Brain microvascular endothelial cell (primary cell): ENCODE data around the gene TRIL.

Experiments used
- DNase-seq: peaks from one replicate; pipeline ENCODE4 v3.0.0-alpha.2; 2020
- H3K27ac ChIP-seq: fragments of 250-450 bp; sonication (Bioruptor Pico); 2 replicates; pipeline ENCODE4 v1.5.1; 2020; ENCODE audit warnings: mild to moderate bottlenecking, moderate library complexity
- H3K27me3 ChIP-seq: fragments of 250-450 bp; sonication (Bioruptor Pico); replicated peaks from 2 replicates; pipeline ENCODE4 v1.5.1; 2020; ENCODE audit warnings: mild to moderate bottlenecking
- H3K36me3 ChIP-seq: fragments of 250-450 bp; sonication (Bioruptor Pico); replicated peaks from 2 replicates; pipeline ENCODE4 v1.5.1; 2020; ENCODE audit warnings: mild to moderate bottlenecking
- H3K4me3 ChIP-seq: 2 replicates; pipeline ENCODE4 v1.5.1; 2011; ENCODE audit warnings: low read depth, mild to moderate bottlenecking, control low read depth, low read length, moderate library complexity
- CTCF ChIP-seq: IDR thresholded peaks from 2 replicates; pipeline ENCODE4 v1.5.1; 2011; ENCODE audit warnings: low read depth, mild to moderate bottlenecking, moderate library complexity, low read length, control low read depth, inconsistent platforms; ENCODE audit errors: missing control alignments
- in situ Hi-C: cut with HindIII; loops from 2 replicates; pipeline ENCODE4 v1.10.0; 2017; ENCODE audit warnings: low sequenced_read_pairs, low pct_ligation_motif_present

The TRIL gene

GRCh38 chr7:28904578-28905048 lies 53.5 kb downstream of the TRIL start:
- DNase-seq: no peak
- Histone ChIP-seq H3K27me3 (no peaks in the 10 kb centered on the region), H3K4me3 (peak overlapping the region; percentile 26), H3K27ac (no peak overlapping the region), H3K36me3 (no peaks in the 10 kb centered on the region)
- in situ Hi-C loops: no loop called here
- TF ChIP-seq CTCF: no peak

- Histone ChIP-seq H3K27ac (no peak overlapping the region), H3K36me3 (no peaks in the 10 kb centered on the region), H3K4me3 (peak overlapping the region; percentile 26), H3K27me3 (no peaks in the 10 kb centered on the region)
- in situ Hi-C loops: no loop called here
- no peak for DNase-seq
- TF ChIP-seq CTCF: no peak
Measured at GRCh38 chr7:28903730-28904577, 54.2 kb downstream of the TRIL start.
